ENCODE data around the gene RBM26.
"Not testable (repeated sequence)": the region's sequence is repeated elsewhere in the genome, so short reads cannot be mapped to it uniquely, and the experiment has no call there.

The RBM26 gene

DNA sequence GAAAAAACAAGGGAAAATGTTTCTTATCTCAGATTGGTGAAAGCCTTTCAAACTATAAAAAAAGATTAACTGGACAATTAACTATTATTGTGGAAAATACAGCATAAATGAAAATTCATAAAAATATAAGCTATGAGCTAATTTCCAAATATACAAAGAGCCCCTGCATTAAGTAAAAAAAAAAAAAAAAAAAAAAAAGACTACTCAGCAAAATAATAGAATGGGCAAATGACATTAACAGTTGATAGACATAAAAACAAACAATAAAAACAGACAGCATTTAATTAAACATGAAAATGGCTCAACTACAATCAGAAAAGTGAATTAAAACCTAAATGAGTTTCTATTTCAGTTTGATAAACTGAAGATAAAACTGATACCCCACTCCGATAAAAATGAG, 77.5 kb downstream of the RBM26 start:
- no peak for DNase-seq

DNA sequence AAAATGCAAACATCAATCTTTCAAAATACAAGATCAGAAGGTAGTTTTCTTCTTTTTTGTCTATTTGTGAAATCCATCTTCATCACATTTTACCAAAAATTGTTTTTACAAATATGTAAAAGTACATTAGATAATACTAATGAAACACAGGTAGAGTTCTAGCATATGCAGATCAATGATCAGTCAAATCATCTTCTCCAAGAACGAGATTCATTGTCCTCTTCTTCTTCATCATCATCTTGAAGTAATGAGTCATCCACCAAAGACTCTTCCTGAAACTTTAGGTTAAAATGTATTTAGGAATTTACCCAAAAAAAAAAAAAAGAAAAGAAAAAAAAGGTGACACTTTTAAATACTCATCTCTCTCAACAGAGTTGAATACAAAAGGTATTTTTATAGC, 85.6 kb downstream of the RBM26 start:
- no peak for DNase-seq

DNA sequence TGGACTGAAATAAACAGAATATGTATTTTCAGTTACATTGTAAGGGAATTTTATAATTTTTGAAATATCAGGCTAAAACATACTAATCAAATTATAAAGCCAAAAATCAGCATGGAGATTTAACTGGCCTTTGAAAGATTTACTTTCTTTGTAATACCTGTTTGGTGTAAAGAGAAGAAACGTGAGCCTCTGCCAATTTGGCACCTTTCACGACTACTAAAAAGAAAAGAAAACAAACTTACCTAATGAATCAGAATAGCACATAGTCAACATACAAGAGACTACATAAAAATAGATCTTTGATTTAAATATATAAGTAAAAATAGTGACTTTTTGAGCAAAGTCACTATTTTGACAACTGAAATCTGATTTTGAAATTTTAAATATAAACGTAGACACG, 87.4 kb downstream of the RBM26 start:
- no peak for DNase-seq

DNA sequence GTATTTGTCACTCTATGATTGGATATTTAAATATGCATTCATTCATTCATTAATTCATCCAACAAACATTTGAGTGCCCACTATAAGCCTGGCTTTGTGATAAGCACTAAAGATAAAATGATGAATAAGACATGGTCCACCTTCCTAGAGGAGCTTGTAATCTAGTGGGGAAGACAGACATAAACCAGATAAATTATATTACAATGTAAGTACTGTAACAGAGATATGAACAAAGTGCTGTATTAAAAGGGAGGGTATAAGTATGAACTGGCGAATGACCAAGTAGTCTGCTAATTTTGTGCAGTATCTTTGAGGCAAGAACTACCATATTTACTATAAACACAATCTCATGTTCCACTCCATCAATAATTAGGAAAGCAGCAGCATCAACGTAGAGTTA, 88.2 kb downstream of the RBM26 start:
- DNase-seq: no peak

DNA sequence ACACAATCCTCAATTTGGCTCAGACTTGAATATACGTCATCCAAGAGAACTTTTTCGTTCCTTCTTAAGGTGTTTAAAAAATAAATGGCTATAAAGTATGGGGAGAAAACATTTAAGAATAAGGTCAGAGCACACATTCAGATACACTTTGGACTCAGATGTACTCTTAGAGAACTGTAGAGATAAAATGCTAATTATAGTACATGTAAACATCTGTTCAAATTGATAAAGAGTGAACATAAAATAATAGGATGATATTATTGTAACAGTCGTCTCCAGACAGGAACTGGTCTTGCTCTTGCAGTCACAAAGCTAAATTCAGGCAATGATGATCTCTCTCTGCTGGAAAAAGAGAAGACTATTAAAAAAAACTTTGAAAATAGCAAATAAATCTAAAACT, 91.4 kb downstream of the RBM26 start:
- DNase-seq: no peak

DNA sequence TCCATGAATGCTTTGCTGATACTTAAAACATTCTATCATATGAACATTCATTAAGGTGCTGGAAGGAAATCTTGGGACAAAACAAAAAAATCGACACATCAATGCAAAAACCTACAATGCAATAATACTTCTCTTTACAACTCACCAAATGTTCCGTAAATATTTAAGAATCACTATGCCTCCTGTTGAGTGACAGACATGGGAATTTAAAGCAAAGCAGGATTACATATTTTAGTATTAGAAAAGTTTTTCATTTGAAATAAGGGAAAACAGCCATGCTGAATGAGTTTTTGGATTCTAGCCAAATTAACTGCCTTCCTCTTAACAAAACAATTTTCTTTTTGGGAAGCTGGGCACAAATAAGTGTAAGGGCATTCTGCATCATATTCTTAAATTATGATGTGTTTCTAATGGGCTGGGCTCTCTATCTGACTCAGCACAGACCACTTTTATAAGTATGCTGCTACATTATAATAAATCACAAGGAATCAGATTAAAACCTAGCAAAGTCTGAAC, 93.7 kb downstream of the RBM26 start:
- no peak for DNase-seq

DNA sequence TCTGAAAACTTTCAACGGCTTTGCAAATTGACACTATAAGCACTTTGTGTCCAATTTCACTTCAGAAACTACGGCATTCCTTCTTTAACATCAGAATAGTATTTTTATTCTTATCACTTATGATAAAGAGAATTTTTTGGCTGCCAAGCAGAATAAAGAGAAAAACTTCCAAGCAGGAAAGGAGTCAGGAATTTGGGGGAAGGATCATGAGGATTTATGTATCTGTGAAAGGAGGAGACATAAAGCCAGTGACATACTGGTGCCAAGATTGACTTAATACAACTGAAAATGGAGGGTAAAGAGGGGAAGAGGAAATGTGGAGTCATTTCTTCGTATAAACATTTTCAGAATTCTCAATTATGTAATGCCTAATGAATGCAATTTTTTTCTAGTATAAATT, 94.7 kb downstream of the RBM26 start:
- no peak for DNase-seq

DNA sequence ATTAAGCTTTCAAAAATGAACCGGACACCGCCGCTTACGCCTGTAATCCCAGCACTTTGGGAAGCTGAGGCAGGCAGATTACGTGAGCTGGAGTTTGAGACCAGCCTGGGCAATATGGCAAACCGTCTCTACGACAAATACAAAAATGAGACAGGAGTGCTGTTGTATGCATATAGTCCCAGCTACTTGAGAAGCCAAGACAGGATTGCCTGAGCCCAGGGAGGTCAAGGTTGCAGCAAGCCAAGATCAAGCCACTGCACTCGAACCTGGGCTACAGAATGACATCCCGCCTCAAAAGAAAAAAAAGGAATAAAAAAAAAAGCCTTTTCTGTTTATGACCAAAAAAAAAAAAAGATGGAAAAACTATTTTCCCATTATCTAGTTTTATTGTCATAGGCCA, 96.4 kb downstream of the RBM26 start:
- no peak for DNase-seq

DNA sequence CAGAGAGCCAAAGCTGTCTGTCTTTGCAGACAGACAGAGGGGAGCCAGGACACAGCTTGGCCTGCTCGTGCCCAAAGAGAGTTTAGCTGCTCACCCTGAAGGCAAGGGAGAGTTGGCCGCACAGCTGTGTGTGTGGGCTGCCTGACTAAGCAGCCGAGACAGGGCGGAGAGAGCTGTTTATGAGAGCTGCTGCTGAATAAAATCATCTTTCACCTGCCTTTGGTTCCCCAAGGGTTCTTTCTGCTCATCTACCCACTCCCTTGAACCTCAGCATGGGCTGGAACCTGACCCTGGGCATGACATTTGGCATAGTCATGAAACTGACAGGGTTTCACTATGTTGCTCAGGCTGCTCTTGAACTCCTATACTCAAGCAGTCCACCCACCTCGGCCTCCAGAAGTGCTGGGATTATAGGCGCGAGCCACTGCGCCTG, 98.2 kb downstream of the RBM26 start:
- no peak for DNase-seq

DNA sequence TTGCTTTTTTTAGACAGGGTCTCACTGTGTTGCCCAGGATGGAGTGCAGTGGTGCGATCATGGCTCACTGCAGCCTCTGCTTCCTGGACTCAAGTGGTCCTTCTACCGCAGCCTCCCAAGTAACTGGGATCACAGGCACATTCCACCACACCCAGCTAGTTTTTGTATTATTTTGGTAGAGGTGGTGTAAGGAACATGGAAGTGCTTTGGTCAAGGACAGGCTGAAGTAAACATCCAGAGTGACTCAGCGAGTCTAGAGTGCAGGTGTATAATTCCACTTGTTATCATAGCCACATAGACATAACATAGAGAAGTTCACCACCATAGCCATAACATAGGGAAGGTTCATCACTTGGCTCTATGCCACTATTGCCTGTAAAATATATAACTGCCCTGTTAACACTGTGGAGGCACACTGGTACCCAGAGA, 98.6 kb downstream of the RBM26 start:
- DNase-seq: no peak

DNA sequence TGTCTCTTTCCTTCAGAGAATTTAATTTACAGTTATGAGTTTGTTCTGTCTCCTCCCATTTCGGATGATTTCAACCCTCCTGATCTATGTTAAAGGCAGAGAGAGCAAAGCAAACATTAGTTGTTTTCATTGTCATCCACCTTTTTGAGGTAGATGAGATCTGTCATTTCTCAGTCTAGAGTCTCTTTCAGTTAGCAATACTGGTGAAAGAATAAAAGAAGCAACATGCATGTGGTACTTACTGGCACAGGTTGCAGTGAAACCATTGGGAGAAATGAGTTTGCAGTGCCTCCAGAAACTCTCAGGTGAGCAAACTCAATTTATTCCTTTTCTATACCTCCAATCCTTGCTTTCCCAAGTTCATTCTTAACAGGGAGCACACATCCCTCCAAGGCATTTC, 99.4 kb downstream of the RBM26 start:
- DNase-seq: no peak

DNA sequence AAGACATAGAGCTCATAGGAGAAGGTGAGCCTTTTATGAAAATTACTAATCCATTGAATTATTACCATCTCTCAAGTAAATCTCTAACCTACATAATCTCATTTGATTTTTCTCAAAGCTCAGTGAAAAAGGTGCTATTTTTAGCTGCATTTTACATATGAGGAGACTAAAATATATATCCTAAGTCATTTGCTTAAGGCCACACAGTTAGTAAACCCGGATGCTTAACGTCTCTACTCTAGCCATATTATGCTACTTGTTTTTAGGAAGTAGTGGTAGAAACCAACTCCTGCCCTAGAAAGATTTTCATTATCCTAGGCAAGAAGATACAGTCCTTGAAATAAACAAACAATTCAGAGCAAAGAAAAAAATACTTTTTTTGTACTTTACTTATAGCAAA, 108.9 kb downstream of the RBM26 start:
- DNase-seq: no peak

DNA sequence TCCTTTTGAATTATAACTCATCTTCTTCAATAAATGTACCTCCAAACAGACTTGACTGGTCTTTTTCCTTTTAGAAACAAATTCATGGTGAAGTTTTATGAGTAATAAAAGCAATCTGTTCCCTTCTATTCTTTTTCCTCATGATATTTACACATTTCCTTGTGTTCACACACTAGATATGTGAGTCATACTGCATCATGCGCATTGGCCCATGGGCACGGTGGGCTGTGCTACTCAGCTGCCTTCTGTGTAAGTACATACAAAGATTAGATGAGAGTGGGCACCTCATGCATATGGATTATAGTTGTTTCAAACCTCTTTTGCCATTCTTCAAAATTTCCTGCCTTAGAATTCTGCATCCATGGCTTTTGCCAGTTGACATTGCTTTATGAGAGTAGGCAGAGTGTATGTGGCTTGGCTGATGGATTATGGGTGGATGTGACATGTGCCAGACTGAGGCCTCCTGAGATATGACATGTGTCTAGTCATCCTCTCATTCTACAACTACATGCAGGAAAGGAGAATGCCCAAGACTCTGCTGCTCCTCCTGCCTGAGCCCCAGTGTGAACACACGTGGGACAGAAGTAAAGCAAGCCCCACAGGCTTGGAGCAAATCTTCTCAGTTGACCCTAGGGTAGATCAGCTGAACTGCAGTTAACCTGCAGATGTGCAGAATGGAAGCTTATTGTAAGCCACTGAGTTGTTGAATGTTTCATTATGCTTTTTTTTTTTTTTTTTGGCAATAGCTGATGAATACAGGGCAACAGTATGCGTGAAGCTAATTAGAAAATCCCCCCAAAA, 109.9 kb downstream of the RBM26 start:
- no peak for DNase-seq

DNA sequence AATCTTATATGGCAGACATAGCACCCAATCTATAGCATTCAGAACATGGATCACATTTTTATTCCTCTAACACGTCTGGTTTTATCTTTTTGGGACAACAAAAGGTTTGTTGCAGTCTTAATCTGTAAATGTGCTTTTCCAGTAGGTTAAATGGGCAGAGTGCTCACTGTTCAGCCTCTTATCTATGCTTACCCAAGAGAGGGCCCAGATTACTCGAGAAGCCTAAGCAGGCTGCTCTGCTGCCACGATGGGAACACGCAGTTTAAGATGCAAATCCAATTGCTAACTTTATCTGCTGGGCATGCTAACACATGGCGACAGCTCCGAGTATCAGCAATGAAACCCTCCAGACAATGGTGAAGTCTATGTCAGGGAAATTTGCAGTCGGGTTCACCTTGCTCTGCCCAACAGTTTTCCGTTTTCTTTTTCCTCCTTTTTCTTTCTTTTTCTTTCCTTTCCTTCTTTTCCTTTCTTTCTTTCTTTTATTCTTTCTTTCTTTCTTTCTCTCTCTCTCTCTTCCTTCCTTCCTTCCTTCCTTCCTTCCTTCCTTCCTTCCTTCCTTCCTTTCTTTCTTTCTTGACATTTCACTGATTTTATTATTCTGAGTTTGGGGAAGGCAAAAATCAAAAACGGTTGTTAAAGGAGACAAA, 115.3 kb downstream of the RBM26 start:
- DNase-seq: no peak

DNA sequence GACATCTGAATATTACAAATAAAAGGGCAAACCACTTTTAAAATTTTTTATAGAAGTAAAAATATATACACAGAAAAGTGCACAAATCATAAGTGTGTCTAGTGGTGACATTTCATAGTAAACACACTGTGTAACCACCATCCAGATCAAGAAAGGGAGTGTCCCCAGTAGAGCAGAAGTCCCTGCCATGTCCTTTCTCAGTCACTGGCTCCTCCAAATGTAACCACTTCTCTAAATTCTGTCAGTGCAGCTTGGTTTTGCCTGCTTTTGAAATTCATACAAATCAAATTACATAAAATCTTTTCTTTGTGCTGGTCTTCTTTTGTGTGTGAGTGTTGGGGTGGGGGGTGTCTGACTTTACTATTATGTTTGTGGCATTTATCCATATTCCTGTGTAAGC, 116.5 kb downstream of the RBM26 start:
- DNase-seq: no peak

DNA sequence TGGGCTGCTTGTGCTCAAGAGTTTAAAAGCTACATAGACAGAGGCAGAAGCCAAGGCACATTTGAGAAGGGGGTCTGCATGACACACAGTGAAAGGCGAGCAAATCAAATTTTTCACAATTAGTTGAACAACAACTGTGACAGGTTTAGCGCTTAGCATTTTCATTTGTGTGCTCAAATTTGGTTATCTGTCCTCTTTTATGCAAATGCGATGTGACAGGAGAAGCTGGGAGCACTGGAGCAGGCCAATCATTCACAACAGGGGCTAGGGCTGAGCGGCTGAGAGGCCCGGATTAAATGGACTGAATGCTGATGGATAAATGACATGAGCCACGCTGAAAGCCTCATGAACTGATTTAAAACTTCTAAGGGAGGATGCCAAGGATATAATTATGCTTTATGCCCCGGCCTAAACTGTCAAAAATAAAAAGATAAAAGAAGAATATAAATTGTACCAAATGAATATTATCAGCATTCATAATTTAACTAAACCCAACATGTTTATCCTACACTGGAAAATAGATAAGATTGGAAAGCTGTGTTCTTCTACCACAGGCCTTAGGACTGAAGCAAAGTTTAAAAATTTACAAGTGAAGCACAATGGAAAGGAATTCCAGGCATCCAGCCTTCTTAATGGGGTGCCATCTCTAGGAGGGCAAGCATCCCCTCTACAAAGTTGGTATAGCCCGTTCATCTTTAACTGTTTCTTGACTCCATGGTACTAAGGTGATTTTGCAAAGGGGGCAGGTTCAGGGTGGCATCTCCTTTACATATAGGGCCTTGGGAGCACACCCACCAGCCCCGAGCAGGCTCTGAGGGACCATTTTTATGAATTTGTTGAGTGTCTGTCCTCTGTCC, 117.9 kb downstream of the RBM26 start:
- DNase-seq: no peak

DNA sequence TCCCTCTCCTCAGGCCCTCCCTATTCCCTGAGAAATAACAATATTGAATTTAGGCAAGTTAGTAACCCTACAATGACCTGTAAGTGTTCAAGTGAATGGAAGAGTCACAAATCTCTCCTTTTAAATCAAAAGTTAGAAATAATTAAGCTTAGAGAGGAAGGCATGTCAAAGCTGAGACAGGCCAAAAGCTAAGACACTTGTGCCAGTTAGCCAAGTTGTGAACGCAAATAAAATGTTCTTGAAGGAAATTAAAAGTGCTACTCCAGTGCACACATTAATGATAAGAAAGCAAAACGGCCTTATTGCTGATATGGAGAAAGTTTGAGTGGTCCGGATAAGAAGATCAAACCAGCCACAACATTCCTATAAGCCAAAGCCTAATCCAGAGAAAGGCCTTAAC, 120.9 kb downstream of the RBM26 start:
- no peak for DNase-seq

DNA sequence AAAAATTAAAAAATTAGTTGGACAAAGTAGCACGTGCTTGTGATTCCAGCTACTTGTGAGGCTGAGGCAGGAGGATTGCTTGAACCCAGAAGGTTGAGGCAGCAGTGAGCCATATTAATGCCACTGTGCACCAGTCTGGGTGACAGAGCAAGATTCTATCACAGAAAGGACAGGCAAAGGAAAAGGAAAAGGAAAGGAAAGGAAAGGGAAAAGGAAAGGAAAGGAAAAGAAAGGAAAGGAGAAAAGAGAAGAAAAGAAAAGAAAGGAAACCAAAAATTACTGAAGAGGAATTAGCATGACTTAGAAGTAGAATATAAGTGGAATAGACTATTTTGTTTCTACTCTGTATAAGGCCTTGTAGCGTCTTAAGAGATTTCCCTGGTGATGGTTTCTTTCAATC, 122.3 kb downstream of the RBM26 start:
- DNase-seq: no peak

DNA sequence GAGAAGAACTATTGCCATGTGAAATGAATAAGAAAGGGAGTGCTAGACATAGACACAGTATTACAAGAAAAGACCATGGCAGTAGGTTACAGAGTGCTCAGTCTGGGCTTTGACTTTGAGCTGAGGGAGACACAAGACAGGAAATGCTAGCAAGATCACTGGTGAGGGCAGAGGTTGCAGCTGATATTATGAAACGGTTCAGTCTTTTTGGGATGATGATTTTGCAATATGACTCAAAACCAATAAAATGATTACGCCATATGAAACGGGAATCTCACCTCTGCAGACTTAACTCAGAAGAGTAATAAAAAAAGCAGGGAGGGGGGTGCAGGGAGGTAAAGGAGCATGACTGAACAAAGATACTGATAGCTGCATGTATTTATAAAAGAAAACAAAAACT, 123.1 kb downstream of the RBM26 start:
- no peak for DNase-seq

DNA sequence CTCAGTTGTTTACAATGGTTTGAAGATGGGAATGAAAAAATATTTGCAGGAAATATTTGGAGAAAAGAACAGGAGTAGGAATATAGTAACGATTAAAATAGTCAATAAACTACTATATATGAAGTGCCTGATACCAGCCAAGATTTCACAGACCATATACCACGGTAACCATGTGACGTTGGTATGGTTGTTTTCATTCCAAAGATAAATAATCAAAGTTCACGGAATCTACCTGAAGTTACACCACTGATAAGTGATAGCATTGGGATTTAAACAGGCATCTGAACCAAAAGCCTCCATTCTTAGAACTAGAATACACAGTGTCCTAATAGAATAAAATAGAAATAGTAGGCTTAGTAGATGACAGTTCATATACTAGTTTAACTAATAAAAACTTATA, 123.5 kb downstream of the RBM26 start:
- no peak for DNase-seq

DNA sequence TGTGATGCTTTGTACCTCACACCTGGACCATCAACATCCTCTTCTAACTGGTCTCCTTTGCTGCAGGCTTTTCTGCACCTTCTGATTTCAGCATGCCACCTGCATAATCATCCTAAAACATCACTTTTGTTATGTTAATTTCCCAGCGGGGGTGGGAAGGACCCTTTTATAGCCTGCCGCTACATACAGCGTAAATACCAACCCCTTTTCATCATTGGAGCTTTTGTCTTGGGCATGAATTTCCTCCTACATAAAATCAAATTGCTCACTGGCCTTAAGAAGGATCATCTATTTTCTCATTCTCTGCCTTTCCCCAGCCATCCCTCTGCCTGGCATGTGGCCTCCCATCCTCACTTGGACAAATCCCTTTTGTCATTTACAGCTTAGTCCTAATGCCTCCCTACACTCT, 124.7 kb downstream of the RBM26 start:
- DNase-seq: no peak

DNA sequence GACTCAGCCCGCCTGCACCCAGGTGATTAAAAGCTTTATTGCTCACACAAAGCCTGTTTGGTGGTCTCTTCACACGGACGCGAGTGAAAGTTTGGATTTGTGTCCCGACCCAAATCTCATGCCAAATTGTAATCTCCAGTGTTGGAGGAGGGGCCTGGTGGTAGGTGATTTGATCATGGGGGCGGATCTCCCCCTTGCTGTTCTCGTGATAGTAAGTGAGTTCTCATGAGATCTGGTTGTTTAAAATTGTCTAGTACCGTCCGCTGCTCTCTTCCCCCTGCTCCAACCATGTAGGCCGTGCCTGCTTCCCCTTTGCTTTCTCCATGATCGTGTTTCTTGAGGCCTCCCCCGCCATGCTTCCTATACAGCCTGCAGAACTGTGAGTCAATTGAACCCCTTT, 126.3 kb downstream of the RBM26 start:
- DNase-seq: not testable (repeated sequence)

DNA sequence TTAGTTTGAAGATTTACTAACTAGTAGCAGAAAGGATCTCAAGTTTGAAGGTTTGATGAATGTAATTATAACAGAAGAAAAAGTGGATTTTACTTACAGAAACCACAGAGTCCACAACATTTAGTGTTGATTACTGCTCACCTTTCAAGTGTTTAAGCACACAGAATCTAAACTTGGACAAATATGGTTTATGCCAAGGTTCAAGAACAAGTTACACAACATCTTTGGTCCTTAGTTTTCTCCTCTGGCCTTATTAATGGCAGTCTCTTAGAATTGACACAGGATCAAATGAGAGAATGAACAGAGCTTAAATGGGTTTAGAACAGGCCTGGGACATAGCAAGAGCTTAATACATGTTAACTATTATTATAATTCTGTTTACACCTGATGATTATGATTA, 133.0 kb downstream of the RBM26 start:
- DNase-seq: no peak

DNA sequence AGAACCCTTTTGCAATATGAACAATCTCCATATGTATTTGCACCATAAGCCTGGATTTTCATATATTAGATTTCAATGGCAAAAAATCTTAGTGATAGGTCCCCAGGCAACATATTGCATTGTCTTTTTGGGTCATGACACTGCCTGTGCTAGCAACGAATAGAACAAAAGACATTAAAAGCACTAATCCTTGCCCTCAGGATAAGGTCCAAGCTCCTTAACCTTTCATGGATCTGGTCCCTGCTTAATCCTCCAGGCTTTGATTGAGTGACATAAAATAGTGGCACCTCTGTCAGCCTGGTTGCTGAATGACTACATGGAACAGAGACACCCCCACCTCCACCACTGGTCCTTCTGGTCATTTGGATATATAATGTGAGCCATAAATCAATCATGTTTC, 134.4 kb downstream of the RBM26 start:
- DNase-seq: no peak

Data from NCI-H2029 treated with DMSO at 0.1 percent for 48 hours (cell line).